K562 (cell line): ENCODE measurements around the gene SRMS. TPM values are rescaled to one million over a fixed set of nuclear protein-coding genes. Genes with fewer than 3 reads are reported as not detected.

Source experiments
- ATAC-seq: fragments of 200-7000 bp; cut with Tn5 transposase; 3 replicates; pipeline ENCODE4 v1.9.1; 2020; ENCODE audit warnings: moderate library complexity
- BruUV-seq: library from RNA; stranded (reverse); fragments of 400-500 nt; replicated peaks from 2 replicates; lab custom pipeline; 2021; lab: Mats Ljungman, UMichigan
- CTCF ChIA-PET: fragments of 300-600 bp; formaldehyde crosslinking; extraction: SDS; loops from one replicate; lab custom pipeline; 2021; ENCODE audit warnings: low intra/inter-chr PET ratio; lab: Yijun Ruan, JAX
- POLR2A ChIA-PET: fragments of 300-600, 350-650 bp; sonication (Branson Sonifier 250); formaldehyde crosslinking; extraction: SDS; loops from one replicate; lab custom pipeline; 2021; ENCODE audit warnings: antibody characterized with exemption, inconsistent platforms; lab: Yijun Ruan, JAX
- DNase-seq, 4 experiments: peaks; one replicate each; pipeline versions ENCODE4 v3.0.0 to v3.0.0-alpha.2; 2011 to 2018; ENCODE audit warnings: low spot score in 3 of 4, mixed read lengths in 3 of 4; ENCODE audit errors: extremely low read depth in 1 of 4
- FAIRE-seq: peaks from 2 replicates; lab custom pipeline; 2011; peaks lifted over from hg19 to GRCh38; lab: Jason Lieb, UNC
- H2AFZ ChIP-seq: 2 replicates; pipeline ENCODE4 v1.6.0; 2011; ENCODE audit warnings: low read depth, low read length, control low read depth, inconsistent platforms
- H3K27ac ChIP-seq: fragments of 200-600 bp; 3 replicates; pipeline ENCODE4 v1.8.0; 2011; ENCODE audit warnings: low read depth, mild to moderate bottlenecking, control low read depth, inconsistent platforms, low read length, moderate library complexity, mixed read lengths; ENCODE audit errors: extremely low read depth
- H3K27me3 ChIP-seq, 2 experiments: fragments of 300-600 bp in 1 of 2; 2 replicates in 1 of 2; 3 replicates in 1 of 2; pipeline versions ENCODE4 v1.6.0 to v1.8.0; 2011; ENCODE audit warnings: inconsistent platforms in 2 of 2, low read length in 2 of 2, mild to moderate bottlenecking in 1 of 2, mixed read lengths in 1 of 2, moderate library complexity in 1 of 2; ENCODE audit not compliant: control insufficient read depth in 2 of 2, insufficient read depth in 2 of 2
- H3K36me3 ChIP-seq: fragments of 300-600 bp; 3 replicates; pipeline ENCODE4 v1.8.0; 2011; ENCODE audit warnings: mild to moderate bottlenecking, low read length, inconsistent platforms; ENCODE audit not compliant: control insufficient read depth, insufficient read depth
- H3K4me1 ChIP-seq, 2 experiments: fragments of 200-600 bp in 1 of 2; replicated peaks in 1 of 2; 2 replicates in 1 of 2; 3 replicates in 1 of 2; pipeline versions ENCODE4 v1.5.1 to v1.8.0; 2011; ENCODE audit warnings: inconsistent platforms in 2 of 2, low read length in 2 of 2, mild to moderate bottlenecking in 1 of 2, mixed read lengths in 1 of 2, moderate library complexity in 1 of 2; ENCODE audit not compliant: control insufficient read depth in 2 of 2, insufficient read depth in 2 of 2
- H3K4me2 ChIP-seq: 2 replicates; pipeline ENCODE4 v1.6.1; 2011; ENCODE audit warnings: low read length, control low read depth, inconsistent platforms, mixed read lengths; ENCODE audit not compliant: insufficient read depth
- H3K4me3 ChIP-seq: fragments of 200-600 bp; sonication (generic), shearing (Covaris generic); 2 replicates; pipeline ENCODE4 v1.5.1; 2016; ENCODE audit warnings: control low read depth, inconsistent platforms
- H3K79me2 ChIP-seq: fragments of 200-600 bp; 3 replicates; pipeline ENCODE4 v1.8.0; 2011; ENCODE audit warnings: low read length, inconsistent platforms; ENCODE audit not compliant: control insufficient read depth, insufficient read depth
- H3K9ac ChIP-seq, 2 experiments: 2 replicates each; pipeline versions ENCODE4 v1.6.0 to v1.6.1; 2011; ENCODE audit warnings: low read depth in 2 of 2, low read length in 2 of 2, control low read depth in 1 of 2, inconsistent platforms in 1 of 2, mild to moderate bottlenecking in 1 of 2, mixed read lengths in 1 of 2; ENCODE audit not compliant: insufficient read depth in 1 of 2
- H3K9me1 ChIP-seq: one replicate; pipeline ENCODE4 v1.6.0; 2011; ENCODE audit warnings: inconsistent platforms, mild to moderate bottlenecking, low read length, moderate library complexity; ENCODE audit not compliant: control insufficient read depth, insufficient read depth
- H3K9me3 ChIP-seq: replicated peaks from 2 replicates; pipeline ENCODE4 v1.5.1; 2011; ENCODE audit warnings: low read depth, low read length, inconsistent platforms; ENCODE audit not compliant: control insufficient read depth, insufficient read depth
- H4K20me1 ChIP-seq: replicated peaks from 2 replicates; pipeline ENCODE4 v1.6.1; 2011; ENCODE audit warnings: low read length, inconsistent platforms, mixed read lengths; ENCODE audit not compliant: control insufficient read depth, insufficient read depth
- CHAMP1 ChIP-seq: fragments of 450-650 bp; IDR thresholded peaks from 2 replicates; pipeline ENCODE4 v1.6.1; 2016; ENCODE audit warnings: mild to moderate bottlenecking
- CHCHD3 ChIP-seq: fragments of 250-450 bp; sonication (Bioruptor Pico); IDR thresholded peaks from 2 replicates; pipeline ENCODE4 v2.1.2; 2022; ENCODE audit warnings: mild to moderate bottlenecking
- CHD1 ChIP-seq: fragments of 200-600 bp; sonication (generic); IDR thresholded peaks from one replicate; pipeline ENCODE4 v1.6.1; 2012; ENCODE audit warnings: mild to moderate bottlenecking, moderate library complexity, low read length, inconsistent platforms
- FOXA3 ChIP-seq, 2 experiments: fragments of 450-650 bp in 1 of 2; sonication (generic) in 1 of 2; formaldehyde crosslinking; IDR thresholded peaks in 1 of 2; conservative IDR thresholded peaks in 1 of 2; 2 replicates each; pipeline versions ENCODE4 v1.4.0 to v1.8.0; 2020 to 2022; ENCODE audit warnings: mild to moderate bottlenecking in 2 of 2, missing genetic modification reagents in 1 of 2
- FOXJ2 ChIP-seq: fragments of 200-800 bp; sonication (Bioruptor generic); IDR thresholded peaks from 2 replicates; pipeline ENCODE4 v1.6.1; 2016; ENCODE audit warnings: missing genetic modification characterization, missing compliant biosample characterization
- GATA2 ChIP-seq: sonication (generic); formaldehyde crosslinking; IDR thresholded peaks from 2 replicates; pipeline ENCODE4 v1.4.0; 2020; ENCODE audit warnings: mild to moderate bottlenecking, missing genetic modification reagents
- HSF4 ChIP-seq: fragments of 250-450 bp; sonication (Bioruptor Pico); IDR thresholded peaks from 2 replicates; pipeline ENCODE4 v2.1.2; 2022; ENCODE audit warnings: mild to moderate bottlenecking, moderate library complexity, borderline replicate concordance
- MBD1 ChIP-seq: fragments of 250-450 bp; sonication (Bioruptor Pico); IDR thresholded peaks from 2 replicates; pipeline ENCODE4 v1.8.0; 2022; ENCODE audit warnings: inconsistent platforms
- MCM5 ChIP-seq: fragments of 450-650 bp; IDR thresholded peaks from 2 replicates; pipeline ENCODE4 v1.6.1; 2016; ENCODE audit warnings: low read depth
- MTA3 ChIP-seq: fragments of 450-650 bp; formaldehyde crosslinking; IDR thresholded peaks from 2 replicates; pipeline ENCODE4 v1.6.1; 2017; ENCODE audit warnings: mild to moderate bottlenecking, borderline replicate concordance
- NR2F6 ChIP-seq: fragments of 450-650 bp; formaldehyde crosslinking; IDR thresholded peaks from 2 replicates; pipeline ENCODE4 v1.4.0; 2020; ENCODE audit warnings: mild to moderate bottlenecking
- RBM39 ChIP-seq: fragments of 200-400 bp; formaldehyde crosslinking; optimal IDR thresholded peaks from 2 replicates; pipeline ENCODE3; 2018; ENCODE audit warnings: low read depth, low read length
- RFX7 ChIP-seq: fragments of 250-450 bp; sonication (Bioruptor Pico); IDR thresholded peaks from 2 replicates; pipeline ENCODE4 v1.5.1; 2021; ENCODE audit warnings: mild to moderate bottlenecking
- SMAD2 ChIP-seq: fragments of 150-350 bp; IDR thresholded peaks from 2 replicates; pipeline ENCODE4 v1.6.1; 2014; ENCODE audit warnings: low read depth, mild to moderate bottlenecking, low read length
- SP1 ChIP-seq: sonication (generic); formaldehyde crosslinking; IDR thresholded peaks from 2 replicates; pipeline ENCODE4 v1.8.1; 2022; ENCODE audit warnings: mild to moderate bottlenecking, missing genetic modification reagents
- ZBTB2 ChIP-seq: fragments of 450-650 bp; IDR thresholded peaks from 2 replicates; pipeline ENCODE4 v1.6.1; 2016; ENCODE audit warnings: antibody characterized with exemption
- WGBS: fragments of 100-300 bp; shearing (Covaris generic); methylation state at CpG from one replicate; pipeline ENCODE4 v1.1.6; 2016; ENCODE audit warnings: low coverage, mixed read lengths; ENCODE audit not compliant: insufficient coverage; ENCODE audit errors: missing lambda C conversion rate; 5-methylcytosine and 5-hydroxymethylcytosine counted together
- in situ Hi-C: fragments of 300-500 bp; cut with MboI; formaldehyde crosslinking; loops from 4 replicates; pipeline ENCODE4 v1.15.0; 2018; ENCODE audit warnings: inconsistent platforms, mixed read lengths
- intact Hi-C: fragments of 100-400 bp; cut with micrococcal nuclease; formaldehyde crosslinking; loops from 2 replicates; pipeline ENCODE4 v1.14.2; 2022
- polyA plus RNA-seq, 8 experiments: library from polyadenylated mRNA; depleted of rRNA in 4 of 8; stranded (reverse) in 5 of 8; unstranded in 3 of 8; fragments of >200 nt; fragmentation: Nextera tagmentation in 2 of 8; fragmentation: Illumina TruSeq in 1 of 8; extraction: Ambion mirVana in 2 of 8; extraction: Trizol in 1 of 8; gene quantifications; 2 replicates each; pipeline versions ENCODE4 v1.2.1 to v1.2.3, GENCODE V29; 2011 to 2014; ENCODE audit warnings: inconsistent platforms in 1 of 8, missing spikeins in 1 of 8
- total RNA-seq, 7 experiments: library from RNA; depleted of rRNA in 6 of 7; stranded (reverse); fragments of >200 nt in 6 of 7; fragmentation: Illumina TruSeq in 2 of 7; extraction: Trizol in 2 of 7; gene quantifications; 2 replicates each; pipeline versions ENCODE4 v1.2.1 to v1.2.3, GENCODE V29; 2011 to 2021; ENCODE audit warnings: low replicate concordance in 1 of 7

The SRMS gene
- total and polyA plus RNA-seq, 9 of the 15 experiments (the other 6 are each of a cell fraction or from before 2014, with no cell fraction given): 0.07 TPM; not detected in 8

- H3K79me2 ChIP-seq: no peaks in the 10 kb centered on the region
Measured at GRCh38 chr20:63500151-63500901, 47.2 kb downstream of the SRMS start.

More at GRCh38 chr20:63500151-63500901, 47.2 kb downstream of the SRMS start:
- ChIA-PET CTCF (no interaction called here), POLR2A (no interaction called here)
- no peak for ATAC-seq
- peaks cover 2% of the 10 kb centered on the region for H3K9me3 ChIP-seq
- H2AFZ ChIP-seq: no peak overlapping the region
- H3K27me3 ChIP-seq: peaks cover 5 to 8% of the 10 kb centered on the region in 2 experiments; a peak in 3 of 5 replicates
- H3K9me1 ChIP-seq: no peaks in the 10 kb centered on the region
- no peaks in the 10 kb centered on the region for H3K36me3 ChIP-seq
- H4K20me1 ChIP-seq: peaks cover 9% of the 10 kb centered on the region; the same call in 1 of the 2 replicates
- FAIRE-seq: no peak
- peaks cover 0 to 77% of the 10 kb centered on the region in 2 experiments; a peak in 3 of 5 replicates for H3K4me1 ChIP-seq
- H3K4me3 ChIP-seq: no peak overlapping the region
- 64% methylated on average over 20 of the region's 24 CpGs for WGBS
- no peak overlapping the region for H3K4me2 ChIP-seq
- no TSS peak for BruUV-seq
- in situ Hi-C loops (no loop called here), intact Hi-C loops (no loop called here)
- TF ChIP-seq SP1 (CRISPR knock-in tag) (no peak), HSF4 (no peak), CHAMP1 (no peak), RFX7 (CRISPR knock-in tag) (no peak), MBD1 (no peak), CHD1 (no peak), NR2F6 (CRISPR knock-in tag) (no peak), CHCHD3 (no peak), MCM5 (no peak), FOXA3 (CRISPR knock-in tag; conservative IDR thresholded peaks at IDR 0.05 in 1 of 2, IDR thresholded peaks at IDR 0.05 in 1 of 2) (no peak), SMAD2 (no peak), FOXJ2 (tag) (no peak), ZBTB2 (no peak), RBM39 (no peak), MTA3 (no peak), GATA2 (CRISPR knock-in tag) (no peak)
- 0 out of 4 replicates have a peak overlapping the region, but pooled peaks of 1 of the 2 experiments have one; percentile 26 for H3K9ac ChIP-seq
- no peak overlapping the region for H3K27ac ChIP-seq
- no peak for DNase-seq
